ENCODE data around the gene SLC10A7.

SLC10A7 gene

DNA sequence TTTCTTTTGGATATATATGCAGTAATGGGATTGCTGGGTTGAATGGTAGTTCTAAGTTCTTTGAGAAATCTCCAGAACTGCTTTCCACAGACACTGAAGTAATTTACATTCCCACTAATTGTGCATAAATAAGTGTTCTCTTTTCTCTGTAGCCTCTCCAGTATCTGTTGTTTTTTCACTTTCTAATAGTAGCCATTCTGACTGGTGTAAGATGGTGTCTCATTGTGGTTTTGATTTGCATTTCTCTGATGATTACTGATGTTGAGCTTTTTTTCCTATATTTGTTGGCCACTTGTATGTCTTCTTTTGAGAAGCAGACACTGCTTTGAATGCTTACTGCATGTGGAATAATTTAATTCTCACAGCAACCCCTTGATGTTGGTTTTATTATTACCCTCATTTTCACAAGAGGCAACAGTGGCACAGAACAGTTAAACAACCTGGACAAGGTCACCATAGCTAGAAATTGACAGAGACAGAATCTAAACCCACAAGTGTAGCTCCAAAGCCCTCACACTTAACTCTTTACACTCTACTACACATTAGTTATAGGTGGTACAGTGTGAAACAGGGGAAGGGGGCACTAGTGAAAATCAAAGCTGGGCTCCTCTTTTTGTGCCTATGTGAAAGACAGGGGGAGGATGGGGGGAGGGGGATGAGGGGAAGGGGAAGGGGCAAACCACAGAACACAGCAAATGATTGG lies 211.3 kb downstream of the SLC10A7 start:
- no peaks in the 10 kb centered on the region for H3K27me3 ChIP-seq (ENCODE audit: control insufficient read depth in 5 of 5, insufficient read depth in 4 of 5, low read length in 5 of 5)
- H3K9me3 ChIP-seq (ENCODE audit: control insufficient read depth in 5 of 5, low read length in 5 of 5), result no peaks in the 10 kb centered on the region
- peaks cover 0 to 2% (median 0%) of the 10 kb centered on the region in 5 donors for H3K36me3 ChIP-seq (ENCODE audit: control insufficient read depth in 5 of 5, insufficient read depth in 5 of 5, low read length in 5 of 5)
- H3K9ac ChIP-seq (ENCODE audit: low read length in 5 of 5), result no peak overlapping the region
- no peak overlapping the region for H3K27ac ChIP-seq (ENCODE audit: low read depth, low read length)
- no peak overlapping the region for H3K4me3 ChIP-seq (ENCODE audit: low read depth in 1 of 5, low read length in 5 of 5)
- no peaks in the 10 kb centered on the region for H3K4me1 ChIP-seq (ENCODE audit: control insufficient read depth in 5 of 5, insufficient read depth in 5 of 5, low read length in 5 of 5)

DNA sequence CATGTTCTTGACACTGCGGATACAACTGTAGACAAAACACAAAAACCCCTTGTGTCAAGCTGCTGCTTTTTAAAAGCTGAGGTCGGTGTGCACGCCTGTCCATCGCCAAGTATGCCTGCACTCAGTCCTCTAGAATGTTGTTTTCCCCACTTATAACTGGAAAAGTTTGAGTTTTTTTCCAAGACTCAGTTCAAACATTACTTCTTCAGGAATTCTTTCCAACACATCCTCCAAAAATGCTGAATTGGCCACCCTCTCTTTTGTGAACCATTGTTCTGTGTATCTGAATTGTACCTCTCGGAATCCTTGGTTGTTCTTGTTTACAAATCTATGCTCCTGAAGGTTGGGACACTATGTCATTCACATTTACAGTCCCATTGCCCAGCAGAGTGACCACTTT lies 212.8 kb downstream of the SLC10A7 start:
- Histone ChIP-seq H3K27me3 (ENCODE audit: control insufficient read depth in 5 of 5, insufficient read depth in 4 of 5, low read length in 5 of 5) (no peaks in the 10 kb centered on the region), H3K4me3 (ENCODE audit: low read depth in 1 of 5, low read length in 5 of 5) (no peak overlapping the region), H3K9ac (ENCODE audit: low read length in 5 of 5) (no peak overlapping the region), H3K4me1 (ENCODE audit: control insufficient read depth in 5 of 5, insufficient read depth in 5 of 5, low read length in 5 of 5) (no peaks in the 10 kb centered on the region), H3K27ac (ENCODE audit: low read depth, low read length) (no peak overlapping the region), H3K9me3 (ENCODE audit: control insufficient read depth in 5 of 5, low read length in 5 of 5) (no peaks in the 10 kb centered on the region), H3K36me3 (ENCODE audit: control insufficient read depth in 5 of 5, insufficient read depth in 5 of 5, low read length in 5 of 5) (peaks cover 0 to 2% (median 0%) of the 10 kb centered on the region in 5 donors)

DNA sequence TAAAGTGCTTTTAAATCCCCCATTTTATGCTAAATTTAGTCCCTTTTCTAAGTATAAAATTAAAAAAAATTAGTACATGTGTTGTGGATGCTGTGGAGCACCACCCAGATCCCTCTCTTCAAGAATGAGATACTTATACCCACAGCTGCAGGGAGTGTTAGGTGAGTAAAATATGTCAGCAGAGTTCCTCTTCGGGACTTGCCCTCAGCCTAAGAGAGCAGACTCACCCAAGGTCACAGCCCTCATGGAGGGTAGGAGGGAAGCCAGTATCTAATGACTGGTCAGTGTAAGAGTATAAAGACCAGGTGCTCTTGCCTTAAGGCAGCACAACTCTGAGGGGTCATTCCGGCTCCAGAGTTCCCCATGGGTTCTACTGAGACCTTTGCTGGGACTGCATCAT lies 218.9 kb downstream of the SLC10A7 start:
- H3K27ac ChIP-seq (ENCODE audit: low read depth, low read length), result no peak overlapping the region
- H3K9ac ChIP-seq (ENCODE audit: low read length in 5 of 5), result no peak overlapping the region
- H3K4me1 ChIP-seq (ENCODE audit: control insufficient read depth in 5 of 5, insufficient read depth in 5 of 5, low read length in 5 of 5), result no peaks in the 10 kb centered on the region
- no peak overlapping the region for H3K4me3 ChIP-seq (ENCODE audit: low read depth in 1 of 5, low read length in 5 of 5)
- H3K27me3 ChIP-seq (ENCODE audit: control insufficient read depth in 5 of 5, insufficient read depth in 4 of 5, low read length in 5 of 5), result no peaks in the 10 kb centered on the region
- H3K9me3 ChIP-seq (ENCODE audit: control insufficient read depth in 5 of 5, low read length in 5 of 5), result no peaks in the 10 kb centered on the region
- no peaks in the 10 kb centered on the region for H3K36me3 ChIP-seq (ENCODE audit: control insufficient read depth in 5 of 5, insufficient read depth in 5 of 5, low read length in 5 of 5)

DNA sequence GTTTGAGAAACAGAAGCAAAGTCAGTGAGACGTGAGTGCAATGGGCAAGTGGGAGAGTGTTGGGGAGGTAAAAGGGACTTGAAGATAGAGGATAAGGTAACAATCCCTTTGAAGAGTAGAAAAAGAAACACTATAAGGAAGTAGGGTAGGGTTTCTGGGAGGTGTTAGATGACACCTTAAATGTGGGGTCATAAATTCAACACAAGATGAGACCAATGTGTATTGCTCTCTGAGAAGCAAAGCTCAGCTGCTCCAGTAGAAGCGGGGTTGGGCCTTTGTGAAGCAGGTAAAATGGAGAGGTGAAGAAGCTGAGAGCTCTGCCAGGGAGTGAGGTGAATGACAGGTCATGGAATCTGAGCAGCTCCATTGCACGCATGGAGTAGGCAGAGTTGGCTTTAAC lies 222.1 kb downstream of the SLC10A7 start:
- Histone ChIP-seq H3K4me3 (ENCODE audit: low read depth in 1 of 5, low read length in 5 of 5) (no peak overlapping the region), H3K9ac (ENCODE audit: low read length in 5 of 5) (no peak overlapping the region), H3K27ac (ENCODE audit: low read depth, low read length) (no peak overlapping the region), H3K27me3 (ENCODE audit: control insufficient read depth in 5 of 5, insufficient read depth in 4 of 5, low read length in 5 of 5) (no peaks in the 10 kb centered on the region), H3K36me3 (ENCODE audit: control insufficient read depth in 5 of 5, insufficient read depth in 5 of 5, low read length in 5 of 5) (no peaks in the 10 kb centered on the region), H3K4me1 (ENCODE audit: control insufficient read depth in 5 of 5, insufficient read depth in 5 of 5, low read length in 5 of 5) (no peaks in the 10 kb centered on the region), H3K9me3 (ENCODE audit: control insufficient read depth in 5 of 5, low read length in 5 of 5) (no peaks in the 10 kb centered on the region)

DNA sequence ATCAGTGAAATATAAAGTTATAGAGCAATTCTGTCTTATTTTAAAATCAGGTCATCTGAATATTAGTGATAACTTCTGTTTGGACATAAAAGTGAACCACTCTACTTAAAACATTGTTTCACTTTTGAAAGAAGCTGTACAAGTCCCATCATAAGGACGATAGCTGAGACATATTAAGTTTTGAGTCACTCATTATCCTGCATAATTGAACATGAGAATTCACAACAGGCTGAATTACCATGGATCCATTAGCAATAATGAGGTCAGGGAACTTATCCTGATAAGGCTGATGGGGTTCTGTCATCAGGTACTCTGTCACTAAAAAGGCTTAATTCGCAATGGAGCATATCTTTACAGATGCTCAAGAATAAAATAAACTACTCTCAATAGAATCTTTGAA lies 227.0 kb downstream of the SLC10A7 start:
- H3K4me1 ChIP-seq (ENCODE audit: control insufficient read depth in 5 of 5, insufficient read depth in 5 of 5, low read length in 5 of 5), result no peaks in the 10 kb centered on the region
- H3K27ac ChIP-seq (ENCODE audit: low read depth, low read length), result no peak overlapping the region
- no peak overlapping the region for H3K9ac ChIP-seq (ENCODE audit: low read length in 5 of 5)
- peaks cover 0 to 3% (median 0%) of the 10 kb centered on the region in 5 donors for H3K36me3 ChIP-seq (ENCODE audit: control insufficient read depth in 5 of 5, insufficient read depth in 5 of 5, low read length in 5 of 5)
- no peaks in the 10 kb centered on the region for H3K9me3 ChIP-seq (ENCODE audit: control insufficient read depth in 5 of 5, low read length in 5 of 5)
- H3K27me3 ChIP-seq (ENCODE audit: control insufficient read depth in 5 of 5, insufficient read depth in 4 of 5, low read length in 5 of 5), result no peaks in the 10 kb centered on the region
- H3K4me3 ChIP-seq (ENCODE audit: low read depth in 1 of 5, low read length in 5 of 5), result no peak overlapping the region

DNA sequence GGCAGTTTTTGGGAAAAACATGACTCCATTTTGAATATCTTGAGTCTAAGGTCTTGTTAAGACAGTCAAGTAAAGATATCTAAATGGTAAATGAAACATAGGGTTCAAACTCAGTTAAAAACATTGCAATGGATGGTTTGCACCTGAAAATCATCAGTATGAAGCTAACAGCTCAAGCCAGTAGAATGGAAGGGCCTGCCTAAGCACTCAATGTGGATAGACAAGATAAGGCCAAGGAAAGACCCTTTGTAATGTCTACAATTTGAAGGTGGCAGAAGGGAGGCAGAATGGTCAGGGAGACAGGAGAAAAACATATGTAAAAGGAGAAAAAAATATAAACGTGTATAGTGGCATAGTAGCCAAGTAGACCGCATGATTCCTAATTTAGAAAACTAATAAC lies 229.2 kb downstream of the SLC10A7 start:
- H3K36me3 ChIP-seq (ENCODE audit: control insufficient read depth in 5 of 5, insufficient read depth in 5 of 5, low read length in 5 of 5), result peaks cover 0 to 10% (median 2%) of the 10 kb centered on the region in 5 donors
- no peaks in the 10 kb centered on the region for H3K9me3 ChIP-seq (ENCODE audit: control insufficient read depth in 5 of 5, low read length in 5 of 5)
- no peak overlapping the region for H3K9ac ChIP-seq (ENCODE audit: low read length in 5 of 5)
- H3K4me3 ChIP-seq (ENCODE audit: low read depth in 1 of 5, low read length in 5 of 5), result no peak overlapping the region
- no peaks in the 10 kb centered on the region for H3K27me3 ChIP-seq (ENCODE audit: control insufficient read depth in 5 of 5, insufficient read depth in 4 of 5, low read length in 5 of 5)
- H3K27ac ChIP-seq (ENCODE audit: low read depth, low read length), result no peak overlapping the region
- no peaks in the 10 kb centered on the region for H3K4me1 ChIP-seq (ENCODE audit: control insufficient read depth in 5 of 5, insufficient read depth in 5 of 5, low read length in 5 of 5)

DNA sequence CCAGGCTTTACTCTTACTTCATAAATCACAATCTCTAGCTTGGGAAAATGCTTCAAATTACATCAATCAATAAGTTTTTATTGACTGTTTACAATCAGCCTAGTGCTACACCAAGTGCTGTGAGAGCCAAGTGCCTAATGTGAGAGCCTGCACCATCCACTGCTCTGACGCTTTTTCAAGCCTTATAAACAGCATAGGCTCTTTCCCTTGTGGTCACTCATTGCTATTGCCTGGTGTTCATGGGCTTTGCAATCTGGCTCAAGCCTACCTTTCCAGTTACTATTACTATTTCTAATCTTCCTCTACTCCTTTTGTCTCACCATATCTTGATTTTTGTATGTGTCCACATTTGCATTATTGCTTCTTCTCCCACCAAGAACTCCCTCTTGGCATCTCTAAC lies 230.4 kb downstream of the SLC10A7 start:
- Histone ChIP-seq H3K4me1 (ENCODE audit: control insufficient read depth in 5 of 5, insufficient read depth in 5 of 5, low read length in 5 of 5) (no peaks in the 10 kb centered on the region), H3K27me3 (ENCODE audit: control insufficient read depth in 5 of 5, insufficient read depth in 4 of 5, low read length in 5 of 5) (no peaks in the 10 kb centered on the region), H3K4me3 (ENCODE audit: low read depth in 1 of 5, low read length in 5 of 5) (no peak overlapping the region), H3K9me3 (ENCODE audit: control insufficient read depth in 5 of 5, low read length in 5 of 5) (no peaks in the 10 kb centered on the region), H3K9ac (ENCODE audit: low read length in 5 of 5) (no peak overlapping the region), H3K27ac (ENCODE audit: low read depth, low read length) (no peak overlapping the region), H3K36me3 (ENCODE audit: control insufficient read depth in 5 of 5, insufficient read depth in 5 of 5, low read length in 5 of 5) (peaks cover 3 to 10% (median 6%) of the 10 kb centered on the region in 5 donors)

DNA sequence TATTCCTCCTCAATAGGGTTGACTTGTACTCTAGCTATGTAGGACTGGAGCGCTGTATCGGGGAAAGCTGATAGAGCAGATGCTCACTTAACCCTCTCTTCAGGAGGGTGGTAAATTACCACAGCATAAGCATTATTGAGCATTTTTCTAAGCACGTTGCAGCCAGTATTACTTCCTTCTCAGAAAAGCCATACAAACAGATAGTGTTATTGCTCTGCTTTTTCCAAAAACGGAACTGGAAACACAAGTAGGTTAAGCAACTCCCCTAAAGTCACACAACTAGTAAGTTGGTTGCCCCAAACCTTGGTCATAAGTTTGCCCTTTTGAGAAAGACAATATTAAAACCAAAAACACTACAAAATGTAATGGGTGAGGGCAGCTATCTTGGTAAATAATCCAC lies 233.5 kb downstream of the SLC10A7 start:
- Histone ChIP-seq H3K27ac (ENCODE audit: low read depth, low read length) (no peak overlapping the region), H3K4me1 (ENCODE audit: control insufficient read depth in 5 of 5, insufficient read depth in 5 of 5, low read length in 5 of 5) (peaks cover 0 to 20% (median 0%) of the 10 kb centered on the region in 5 donors), H3K27me3 (ENCODE audit: control insufficient read depth in 5 of 5, insufficient read depth in 4 of 5, low read length in 5 of 5) (no peaks in the 10 kb centered on the region), H3K9me3 (ENCODE audit: control insufficient read depth in 5 of 5, low read length in 5 of 5) (no peaks in the 10 kb centered on the region), H3K9ac (ENCODE audit: low read length in 5 of 5) (no peak overlapping the region), H3K4me3 (ENCODE audit: low read depth in 1 of 5, low read length in 5 of 5) (no peak overlapping the region), H3K36me3 (ENCODE audit: control insufficient read depth in 5 of 5, insufficient read depth in 5 of 5, low read length in 5 of 5) (peaks cover 3 to 10% (median 6%) of the 10 kb centered on the region in 5 donors)

DNA sequence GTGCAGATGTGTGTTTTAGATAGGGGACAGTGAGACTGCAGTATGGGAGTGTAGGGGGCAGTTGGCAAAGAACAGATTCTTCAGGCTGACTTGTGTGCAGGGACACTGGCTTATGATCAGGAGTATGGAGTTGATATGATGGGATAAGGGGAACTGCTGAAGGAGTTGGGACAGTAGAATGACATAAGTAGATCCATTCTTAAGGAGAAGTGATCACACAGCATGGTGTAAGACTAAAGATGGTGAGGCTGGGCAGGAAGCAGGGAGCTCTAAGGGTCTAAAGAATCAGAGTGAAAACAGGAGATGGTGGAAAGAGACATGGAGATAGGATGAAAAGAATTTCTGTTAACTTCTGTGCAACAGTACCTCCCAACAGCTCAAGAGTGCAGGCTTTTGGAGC lies 236.7 kb downstream of the SLC10A7 start:
- no peaks in the 10 kb centered on the region for H3K27me3 ChIP-seq (ENCODE audit: control insufficient read depth in 5 of 5, insufficient read depth in 4 of 5, low read length in 5 of 5)
- no peak overlapping the region for H3K27ac ChIP-seq (ENCODE audit: low read depth, low read length)
- H3K4me1 ChIP-seq (ENCODE audit: control insufficient read depth in 5 of 5, insufficient read depth in 5 of 5, low read length in 5 of 5), result peaks cover 0 to 27% (median 4%) of the 10 kb centered on the region in 5 donors
- H3K36me3 ChIP-seq (ENCODE audit: control insufficient read depth in 5 of 5, insufficient read depth in 5 of 5, low read length in 5 of 5), result peaks cover 3 to 15% (median 6%) of the 10 kb centered on the region in 5 donors
- H3K9ac ChIP-seq (ENCODE audit: low read length in 5 of 5), result no peak overlapping the region
- no peaks in the 10 kb centered on the region for H3K9me3 ChIP-seq (ENCODE audit: control insufficient read depth in 5 of 5, low read length in 5 of 5)
- no peak overlapping the region for H3K4me3 ChIP-seq (ENCODE audit: low read depth in 1 of 5, low read length in 5 of 5)

DNA sequence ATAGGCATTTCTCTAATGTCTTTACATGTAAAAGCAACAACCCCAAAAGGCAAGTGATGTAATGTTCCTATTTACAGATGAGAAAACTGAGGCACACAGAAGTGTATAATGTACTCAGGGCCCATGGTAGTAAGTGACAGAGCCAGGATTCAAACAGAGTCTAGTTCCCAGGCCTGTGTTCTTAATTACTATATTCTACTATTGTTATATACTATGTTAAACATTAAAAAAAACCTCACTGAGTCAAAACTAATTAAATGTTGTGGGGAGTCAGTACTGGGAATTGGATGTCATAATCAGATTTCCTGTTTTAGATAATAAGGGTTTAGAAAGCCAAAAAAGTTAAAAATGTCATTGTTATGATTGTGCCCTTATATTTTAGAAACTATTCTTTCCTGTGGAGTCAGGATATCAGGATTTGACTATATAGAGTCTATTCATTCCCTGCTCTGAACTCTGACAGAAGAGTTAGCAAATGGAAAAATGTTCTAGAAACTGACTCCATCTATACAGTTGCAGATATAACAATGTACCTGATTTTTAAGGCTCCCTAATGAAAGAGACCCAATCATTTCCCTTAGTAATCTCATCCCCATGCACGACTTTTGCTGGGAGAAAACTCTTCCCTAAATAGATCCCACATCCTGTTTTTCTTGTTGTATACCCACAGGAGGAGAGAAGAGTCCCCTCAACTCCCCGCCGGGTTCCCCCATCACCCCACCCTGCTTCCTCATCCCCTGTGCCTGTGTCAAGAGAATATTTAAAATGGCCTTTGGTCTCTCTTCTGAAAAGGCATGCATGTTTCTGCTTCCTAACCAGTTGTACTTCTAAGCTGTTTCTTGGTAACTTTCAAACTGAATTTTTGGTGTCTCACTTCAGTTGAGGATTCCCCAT lies 237.7 kb downstream of the SLC10A7 start:
- peaks cover 2 to 15% (median 6%) of the 10 kb centered on the region in 5 donors for H3K36me3 ChIP-seq (ENCODE audit: control insufficient read depth in 5 of 5, insufficient read depth in 5 of 5, low read length in 5 of 5)
- H3K9ac ChIP-seq (ENCODE audit: low read length in 5 of 5), result no peak overlapping the region
- peak overlapping the region; percentile 43 for H3K27ac ChIP-seq (ENCODE audit: low read depth, low read length)
- H3K27me3 ChIP-seq (ENCODE audit: control insufficient read depth in 5 of 5, insufficient read depth in 4 of 5, low read length in 5 of 5), result no peaks in the 10 kb centered on the region
- H3K4me3 ChIP-seq (ENCODE audit: low read depth in 1 of 5, low read length in 5 of 5), result no peak overlapping the region
- H3K4me1 ChIP-seq (ENCODE audit: control insufficient read depth in 5 of 5, insufficient read depth in 5 of 5, low read length in 5 of 5), result peaks cover 0 to 31% (median 4%) of the 10 kb centered on the region in 5 donors
- H3K9me3 ChIP-seq (ENCODE audit: control insufficient read depth in 5 of 5, low read length in 5 of 5), result no peaks in the 10 kb centered on the region

All from subcutaneous abdominal adipose tissue (tissue), 5 donors.